ENCODE measurements around the gene ANKRD13A.
"Not testable (repeated sequence)": the region's sequence is repeated elsewhere in the genome, so short reads cannot be mapped to it uniquely, and the experiment has no call there.

Gene ANKRD13A

GRCh38 chr12:109983432-109984142 is 15.6 kb upstream of the ANKRD13A start:
- FAIRE-seq (no peak), DNase-seq (ENCODE audit: insufficient read length, low spot score) (no peak)

GRCh38 chr12:109986236-109986635 is 13.0 kb upstream of the ANKRD13A start:
- not testable (repeated sequence) for DNase-seq (ENCODE audit: insufficient read length, low spot score); FAIRE-seq

GRCh38 chr12:109987615-109988014 is 11.6 kb upstream of the ANKRD13A start:
- no peak for DNase-seq (ENCODE audit: insufficient read length, low spot score)
- FAIRE-seq: no peak

- FAIRE-seq (no peak), DNase-seq (ENCODE audit: insufficient read length, low spot score) (no peak)
Observed at GRCh38 chr12:109988274-109988673, 11.0 kb upstream of the ANKRD13A start.

GRCh38 chr12:109988903-109989302 is 10.3 kb upstream of the ANKRD13A start:
- FAIRE-seq (no peak), DNase-seq (ENCODE audit: insufficient read length, low spot score) (no peak)

- no peak for FAIRE-seq
Observed at GRCh38 chr12:109989380-109989779, 9.8 kb upstream of the ANKRD13A start.

GRCh38 chr12:109991586-109991985 is 7.6 kb upstream of the ANKRD13A start:
- DNase-seq (ENCODE audit: insufficient read length, low spot score) (no peak), FAIRE-seq (no peak)

More at GRCh38 chr12:109989380-109989779, 9.8 kb upstream of the ANKRD13A start:
- no peak for DNase-seq (ENCODE audit: insufficient read length, low spot score)

- DNase-seq (ENCODE audit: insufficient read length, low spot score): no peak
- FAIRE-seq: no peak
Observed at GRCh38 chr12:109993091-109993490, 6.1 kb upstream of the ANKRD13A start.

- DNase-seq (ENCODE audit: insufficient read length, low spot score) (no peak), FAIRE-seq (peak; percentile 66)
Observed at GRCh38 chr12:109994401-109995175, 4.6 kb upstream of the ANKRD13A start.

- DNase-seq (ENCODE audit: insufficient read length, low spot score): no peak
- no peak for FAIRE-seq
Observed at GRCh38 chr12:109995361-109995685, 3.9 kb upstream of the ANKRD13A start.

- DNase-seq (ENCODE audit: insufficient read length, low spot score): peak; percentile 93
- peak; percentile 91 for FAIRE-seq
Observed at GRCh38 chr12:109995686-109996482, 3.3 kb upstream of the ANKRD13A start, which contains the start of gene GIT2. Gene GIT2 (minus strand): TSS chr12:109996368. CDS start chr12:109996224, 144 bp downstream.

GRCh38 chr12:109996483-109996853 is 2.8 kb upstream of the ANKRD13A start:
- no peak for DNase-seq (ENCODE audit: insufficient read length, low spot score)
- FAIRE-seq: no peak

- FAIRE-seq (no peak), DNase-seq (ENCODE audit: insufficient read length, low spot score) (no peak)
Observed at GRCh38 chr12:109997393-109997792, 1.8 kb upstream of the ANKRD13A start.

GRCh38 chr12:109998241-109998903 is 858 bp upstream of the ANKRD13A start:
- DNase-seq (ENCODE audit: insufficient read length, low spot score) (no peak), FAIRE-seq (no peak)

- DNase-seq (ENCODE audit: insufficient read length, low spot score): no peak
Observed at GRCh38 chr12:109999649-109999971, 380 bp downstream of the ANKRD13A start.

GRCh38 chr12:109999983-110000505 is 814 bp downstream of the ANKRD13A start:
- FAIRE-seq (peak; percentile 58), DNase-seq (ENCODE audit: insufficient read length, low spot score) (no peak)

More at GRCh38 chr12:109999649-109999971, 380 bp downstream of the ANKRD13A start:
- FAIRE-seq: no peak

GRCh38 chr12:110001596-110001995 is 2.4 kb downstream of the ANKRD13A start:
- DNase-seq (ENCODE audit: insufficient read length, low spot score) (no peak), FAIRE-seq (no peak)

- DNase-seq (ENCODE audit: insufficient read length, low spot score) (no peak), FAIRE-seq (no peak)
Observed at GRCh38 chr12:110002676-110003515, 3.7 kb downstream of the ANKRD13A start.

- FAIRE-seq (peak; percentile 48), DNase-seq (ENCODE audit: insufficient read length, low spot score) (no peak)
Observed at GRCh38 chr12:110004598-110004997, 5.4 kb downstream of the ANKRD13A start.
